HCT116 (cell line): ENCODE data around the gene DLEC1. TPM values are rescaled to one million over a fixed set of nuclear protein-coding genes. Genes with fewer than 3 reads are reported as not detected.

ENCODE experiments used
- ATAC-seq: fragments of 200-7000 bp; cut with Tn5 transposase; 2 replicates; pipeline ENCODE4 v1.9.1; 2020; ENCODE audit warnings: mild to moderate bottlenecking, moderate library complexity
- BruUV-seq: library from RNA; stranded (reverse); fragments of 400-500 nt; replicated peaks from 2 replicates; lab custom pipeline; 2021; lab: Mats Ljungman, UMichigan
- CTCF ChIA-PET: fragments of 300-600 bp; sonication (Branson Sonifier 250); formaldehyde crosslinking; loops from one replicate; lab custom pipeline; 2021; ENCODE audit warnings: antibody characterized with exemption; lab: Charles Lee
- POLR2A ChIA-PET: fragments of 300-600, 350-600 bp; sonication (Branson Sonifier 250); formaldehyde crosslinking; loops from one replicate; lab custom pipeline; 2021; ENCODE audit warnings: antibody characterized with exemption; lab: Charles Lee
- RAD21 ChIA-PET, 2 experiments: fragments of 300-600 bp; sonication (Branson Sonifier 250); formaldehyde crosslinking; loops; one replicate each; lab custom pipeline; 2023; ENCODE audit warnings: low total read pairs in 2 of 2; ENCODE audit not compliant: uncharacterized antibody in 2 of 2, unreplicated experiment in 2 of 2, low non-redundant PET in 1 of 2; lab: Charles Lee
- DNase-seq: peaks from one replicate; pipeline ENCODE4 v3.0.0-alpha.2; 2010; ENCODE audit warnings: low read depth, low spot score
- H2AFZ ChIP-seq: fragments of 200-600 bp; shearing (Covaris generic), sonication (generic); 2 replicates; pipeline ENCODE4 v1.6.1; 2017; ENCODE audit warnings: low read depth, mixed run types, mixed read lengths, antibody characterized with exemption, low read length; ENCODE audit not compliant: poor library complexity, severe bottlenecking
- H3K27ac ChIP-seq: 2 replicates; pipeline ENCODE4 v1.5.1; 2012; ENCODE audit warnings: low read depth, low read length
- H3K27me3 ChIP-seq: fragments of 200-600 bp; sonication (generic); 2 replicates; pipeline ENCODE4 v1.6.1; 2016; ENCODE audit warnings: mixed run types, low read length, mixed read lengths; ENCODE audit not compliant: insufficient read depth
- H3K36me3 ChIP-seq, 2 experiments: fragments of 200-500 bp in 1 of 2; fragments of 200-600 bp in 1 of 2; sonication (Bioruptor generic) in 1 of 2; sonication (generic) in 1 of 2; 2 replicates each; pipeline versions ENCODE4 v1.5.1 to v1.6.1; 2014 to 2016; ENCODE audit warnings: low read length in 2 of 2, inconsistent platforms in 1 of 2, mixed read lengths in 1 of 2, mixed run types in 1 of 2; ENCODE audit not compliant: insufficient read depth in 2 of 2, control insufficient read depth in 1 of 2
- H3K4me1 ChIP-seq, 2 experiments: fragments of 200-600 bp in 1 of 2; sonication (generic) in 1 of 2; 2 replicates each; pipeline versions ENCODE4 v1.5.1 to v1.6.1; 2012 to 2017; ENCODE audit warnings: low read length in 2 of 2, inconsistent platforms in 1 of 2, mild to moderate bottlenecking in 1 of 2, mixed read lengths in 1 of 2, mixed run types in 1 of 2, moderate library complexity in 1 of 2; ENCODE audit not compliant: insufficient read depth in 2 of 2, control insufficient read depth in 1 of 2
- H3K4me2 ChIP-seq: fragments of 200-600 bp; sonication (generic); 2 replicates; pipeline ENCODE4 v1.6.1; 2017; ENCODE audit warnings: mixed run types, low read length, mixed read lengths
- H3K4me3 ChIP-seq, 2 experiments: fragments of 200-600 bp in 1 of 2; sonication (generic) in 1 of 2; replicated peaks in 1 of 2; 2 replicates each; pipeline ENCODE4 v1.5.1; 2011 to 2016; ENCODE audit warnings: low read length in 2 of 2, control low read depth in 1 of 2, low read depth in 1 of 2, mild to moderate bottlenecking in 1 of 2, mixed read lengths in 1 of 2, mixed run types in 1 of 2
- H3K79me2 ChIP-seq: fragments of 200-600 bp; sonication (generic); 2 replicates; pipeline ENCODE4 v1.6.1; 2017; ENCODE audit warnings: mild to moderate bottlenecking, mixed run types, low read length, moderate library complexity, mixed read lengths; ENCODE audit not compliant: insufficient read depth
- H3K9ac ChIP-seq: fragments of 200-600 bp; sonication (generic); 2 replicates; pipeline ENCODE4 v1.6.1; 2016; ENCODE audit warnings: low read length, mixed read lengths
- H3K9me2 ChIP-seq: fragments of 200-600 bp; sonication (generic), shearing (Covaris generic); 2 replicates; pipeline ENCODE4 v1.6.1; 2017; ENCODE audit warnings: mixed run types, mild to moderate bottlenecking, moderate library complexity; ENCODE audit not compliant: insufficient read depth
- H3K9me3 ChIP-seq, 2 experiments: fragments of 200-500 bp in 1 of 2; fragments of 200-600 bp in 1 of 2; sonication (Bioruptor generic) in 1 of 2; sonication (generic) in 1 of 2; 2 replicates each; pipeline ENCODE4 v1.6.1; 2014 to 2017; ENCODE audit warnings: low read length in 2 of 2, mixed read lengths in 2 of 2, inconsistent platforms in 1 of 2, low read depth in 1 of 2, mild to moderate bottlenecking in 1 of 2, mixed run types in 1 of 2, moderate library complexity in 1 of 2; ENCODE audit not compliant: control insufficient read depth in 1 of 2, insufficient read depth in 1 of 2
- H4K20me1 ChIP-seq: fragments of 200-600 bp; sonication (generic), shearing (Covaris generic); 2 replicates; pipeline ENCODE4 v1.6.1; 2017; ENCODE audit warnings: mixed run types, mild to moderate bottlenecking, moderate library complexity; ENCODE audit not compliant: insufficient read depth
- CBX3 ChIP-seq: IDR thresholded peaks from 2 replicates; pipeline ENCODE4 v1.6.1; 2012; ENCODE audit warnings: low read depth
- EZH2phosphoT487 ChIP-seq: fragments of 200-600 bp; IDR thresholded peaks from 2 replicates; pipeline ENCODE4 v1.6.1; 2018; ENCODE audit warnings: antibody characterized with exemption, borderline replicate concordance
- JUND ChIP-seq: IDR thresholded peaks from 2 replicates; pipeline ENCODE4 v1.6.1; 2012
- RAD21 ChIP-seq: IDR thresholded peaks from 2 replicates; pipeline ENCODE4 v1.6.1; 2012; ENCODE audit warnings: low read depth, mild to moderate bottlenecking
- SIN3A ChIP-seq: IDR thresholded peaks from 2 replicates; pipeline ENCODE4 v1.6.1; 2012; ENCODE audit warnings: low read depth
- SP1 ChIP-seq: IDR thresholded peaks from 2 replicates; pipeline ENCODE4 v1.6.1; 2012; ENCODE audit warnings: low read depth
- YY1 ChIP-seq: IDR thresholded peaks from 2 replicates; pipeline ENCODE4 v1.6.1; 2011; ENCODE audit warnings: low read length, low read depth, moderate library complexity, mild to moderate bottlenecking; ENCODE audit not compliant: insufficient replicate concordance; ENCODE audit errors: extremely low read depth
- intact Hi-C: fragments of 100-400 bp; cut with micrococcal nuclease; formaldehyde crosslinking; loops from 2 replicates; pipeline ENCODE4 v1.10.0; 2022
- total RNA-seq: library from RNA; stranded (reverse); gene quantifications from one replicate; pipeline ENCODE4 v1.2.1, GENCODE V29; 2021; ENCODE audit not compliant: unreplicated experiment
- TF ChIP-seq, protein P1 (sequence below): IDR thresholded peaks from 2 replicates; pipeline ENCODE4 v1.6.1; 2012
- TF ChIP-seq, protein P2 (sequence below): IDR thresholded peaks from 2 replicates; pipeline ENCODE4 v1.6.1; 2011; ENCODE audit warnings: mild to moderate bottlenecking, low read length, moderate library complexity; ENCODE audit not compliant: insufficient replicate concordance; ENCODE audit errors: extremely low read depth
- TF ChIP-seq, protein P3 (sequence below), 3 experiments: fragments of 200-600 bp in 1 of 3; sonication (generic) in 1 of 3; IDR thresholded peaks in 2 of 3; conservative IDR thresholded peaks in 1 of 3; 2 replicates each; pipeline ENCODE4 v1.5.1; 2012 to 2017; ENCODE audit warnings: low read depth in 2 of 3, low read length in 2 of 3, antibody characterized with exemption in 1 of 3, borderline replicate concordance in 1 of 3, control low read depth in 1 of 3, mild to moderate bottlenecking in 1 of 3, mixed read lengths in 1 of 3, mixed run types in 1 of 3, moderate library complexity in 1 of 3; ENCODE audit not compliant: insufficient read depth in 1 of 3

Gene DLEC1
- total RNA-seq, 1 experiment from 2014 or later, result 0.61 TPM

DNA sequence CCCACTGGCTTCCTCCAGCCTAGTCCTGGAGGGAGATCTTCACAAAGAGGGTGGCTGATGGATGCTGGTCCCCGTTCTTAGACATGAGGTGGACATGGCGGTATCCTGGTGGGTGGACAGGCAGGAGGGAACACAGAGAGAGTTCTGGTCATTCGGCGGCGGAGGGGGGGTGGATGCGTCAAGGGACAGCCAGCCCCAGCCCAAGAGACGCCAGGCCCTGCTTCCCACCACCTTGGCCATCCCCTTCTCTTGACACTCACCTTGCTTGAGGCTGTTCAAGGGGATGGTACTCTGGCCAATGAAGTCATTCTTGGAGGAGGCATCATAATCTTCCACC lies 31.3 kb upstream of the DLEC1 start (continued):
- no peak for TF ChIP-seq YY1
- TF ChIP-seq, protein P1, sequence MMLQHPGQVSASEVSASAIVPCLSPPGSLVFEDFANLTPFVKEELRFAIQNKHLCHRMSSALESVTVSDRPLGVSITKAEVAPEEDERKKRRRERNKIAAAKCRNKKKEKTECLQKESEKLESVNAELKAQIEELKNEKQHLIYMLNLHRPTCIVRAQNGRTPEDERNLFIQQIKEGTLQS, result no peak
- TF ChIP-seq, protein P2, sequence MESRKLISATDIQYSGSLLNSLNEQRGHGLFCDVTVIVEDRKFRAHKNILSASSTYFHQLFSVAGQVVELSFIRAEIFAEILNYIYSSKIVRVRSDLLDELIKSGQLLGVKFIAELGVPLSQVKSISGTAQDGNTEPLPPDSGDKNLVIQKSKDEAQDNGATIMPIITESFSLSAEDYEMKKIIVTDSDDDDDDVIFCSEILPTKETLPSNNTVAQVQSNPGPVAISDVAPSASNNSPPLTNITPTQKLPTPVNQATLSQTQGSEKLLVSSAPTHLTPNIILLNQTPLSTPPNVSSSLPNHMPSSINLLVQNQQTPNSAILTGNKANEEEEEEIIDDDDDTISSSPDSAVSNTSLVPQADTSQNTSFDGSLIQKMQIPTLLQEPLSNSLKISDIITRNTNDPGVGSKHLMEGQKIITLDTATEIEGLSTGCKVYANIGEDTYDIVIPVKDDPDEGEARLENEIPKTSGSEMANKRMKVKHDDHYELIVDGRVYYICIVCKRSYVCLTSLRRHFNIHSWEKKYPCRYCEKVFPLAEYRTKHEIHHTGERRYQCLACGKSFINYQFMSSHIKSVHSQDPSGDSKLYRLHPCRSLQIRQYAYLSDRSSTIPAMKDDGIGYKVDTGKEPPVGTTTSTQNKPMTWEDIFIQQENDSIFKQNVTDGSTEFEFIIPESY, result no peak
- TF ChIP-seq, all 23 proteins: peak for 0

DNA sequence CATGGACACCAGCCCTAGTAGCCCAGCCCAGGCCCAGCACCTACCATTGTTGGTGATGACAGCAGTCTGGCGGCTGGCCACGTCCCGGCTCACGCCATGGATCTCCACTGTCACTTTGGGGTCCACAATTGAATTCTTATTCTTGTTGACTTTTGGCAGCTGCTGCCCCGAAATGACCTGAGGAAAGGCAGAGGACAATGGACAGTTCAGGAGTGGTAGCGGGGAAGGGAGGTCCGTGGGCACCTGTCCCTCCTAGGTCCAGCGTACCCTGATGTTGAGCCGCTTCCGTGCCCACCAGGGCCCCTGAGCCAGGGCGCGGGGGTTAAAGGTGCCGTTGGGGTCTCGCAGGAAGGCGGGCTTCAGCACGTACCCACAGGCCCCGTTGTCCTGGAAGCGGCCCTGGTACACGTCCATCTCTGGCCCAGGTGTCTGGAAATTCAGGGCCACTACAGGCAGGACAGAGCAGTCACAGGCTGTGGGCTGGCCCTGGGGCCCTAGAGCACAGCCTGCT lies 30.8 kb upstream of the DLEC1 start:
- intact Hi-C loops, result no loop called here
- no TSS peak for BruUV-seq
- CTCF ChIA-PET, result no interaction called here

More for the DNA sequence above, 30.8 kb upstream of the DLEC1 start:
- no peak for ATAC-seq
- ChIA-PET POLR2A (no interaction called here), RAD21 (no interaction called here)
- Histone ChIP-seq H3K9ac (no peak overlapping the region), H3K36me3 (no peaks in the 10 kb centered on the region), H3K9me3 (no peaks in the 10 kb centered on the region), H3K79me2 (no peaks in the 10 kb centered on the region), H3K9me2 (no peaks in the 10 kb centered on the region), H3K4me1 (peaks cover 0 to 17% of the 10 kb centered on the region in 2 experiments; a peak in 1 of 4 replicates), H3K27me3 (no peaks in the 10 kb centered on the region), H4K20me1 (no peaks in the 10 kb centered on the region), H2AFZ (no peak overlapping the region), H3K4me3 (no peak overlapping the region), H3K4me2 (no peak overlapping the region), H3K27ac (no peak overlapping the region)
- DNase-seq, result no peak
- TF ChIP-seq, protein P1, result no peak
- no peak for TF ChIP-seq YY1
- no peak for TF ChIP-seq RAD21
- TF ChIP-seq SIN3A, result no peak
- TF ChIP-seq, protein P3, sequence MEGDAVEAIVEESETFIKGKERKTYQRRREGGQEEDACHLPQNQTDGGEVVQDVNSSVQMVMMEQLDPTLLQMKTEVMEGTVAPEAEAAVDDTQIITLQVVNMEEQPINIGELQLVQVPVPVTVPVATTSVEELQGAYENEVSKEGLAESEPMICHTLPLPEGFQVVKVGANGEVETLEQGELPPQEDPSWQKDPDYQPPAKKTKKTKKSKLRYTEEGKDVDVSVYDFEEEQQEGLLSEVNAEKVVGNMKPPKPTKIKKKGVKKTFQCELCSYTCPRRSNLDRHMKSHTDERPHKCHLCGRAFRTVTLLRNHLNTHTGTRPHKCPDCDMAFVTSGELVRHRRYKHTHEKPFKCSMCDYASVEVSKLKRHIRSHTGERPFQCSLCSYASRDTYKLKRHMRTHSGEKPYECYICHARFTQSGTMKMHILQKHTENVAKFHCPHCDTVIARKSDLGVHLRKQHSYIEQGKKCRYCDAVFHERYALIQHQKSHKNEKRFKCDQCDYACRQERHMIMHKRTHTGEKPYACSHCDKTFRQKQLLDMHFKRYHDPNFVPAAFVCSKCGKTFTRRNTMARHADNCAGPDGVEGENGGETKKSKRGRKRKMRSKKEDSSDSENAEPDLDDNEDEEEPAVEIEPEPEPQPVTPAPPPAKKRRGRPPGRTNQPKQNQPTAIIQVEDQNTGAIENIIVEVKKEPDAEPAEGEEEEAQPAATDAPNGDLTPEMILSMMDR (IDR thresholded peaks at IDR 0.05 in 2 of 3, conservative IDR thresholded peaks at IDR 0.05 in 1 of 3; ENCODE audit: borderline replicate concordance in 1 of 3, insufficient read depth in 1 of 3, low read depth in 2 of 3, low read length in 2 of 3), result no peak
- TF ChIP-seq CBX3, result no peak
- TF ChIP-seq JUND, result no peak
- no peak for TF ChIP-seq EZH2phosphoT487
- TF ChIP-seq SP1, result no peak
- TF ChIP-seq, all 23 proteins: peak for 0
